HUES64 (cell line): Measurements from ENCODE around the gene MECR.
A peak's percentile ranks its signal among the peaks of the same experiment; 100 is the strongest.

ENCODE experiments used
- H3K27ac ChIP-seq: 2 replicates; pipeline ENCODE4 v1.7.0; 2013; ENCODE audit warnings: low read depth, low read length, inconsistent platforms
- H3K27me3 ChIP-seq: 2 replicates; pipeline ENCODE4 v1.6.1; 2013; ENCODE audit warnings: mild to moderate bottlenecking, low read length; ENCODE audit not compliant: insufficient read depth
- H3K36me3 ChIP-seq: 2 replicates; pipeline ENCODE4 v1.6.1; 2013; ENCODE audit warnings: mild to moderate bottlenecking, low read length; ENCODE audit not compliant: insufficient read depth
- H3K4me1 ChIP-seq: 2 replicates; pipeline ENCODE4 v1.6.1; 2013; ENCODE audit warnings: mild to moderate bottlenecking, low read length, moderate library complexity; ENCODE audit not compliant: insufficient read depth
- H3K4me3 ChIP-seq: 2 replicates; pipeline ENCODE4 v1.5.1; 2013; ENCODE audit warnings: mild to moderate bottlenecking, low read length, moderate library complexity
- H3K9ac ChIP-seq: 2 replicates; pipeline ENCODE4 v1.6.1; 2013; ENCODE audit warnings: mild to moderate bottlenecking, low read depth, low read length
- H3K9me3 ChIP-seq: 2 replicates; pipeline ENCODE4 v1.6.1; 2013; ENCODE audit warnings: low read depth, low read length; ENCODE audit not compliant: insufficient read depth
- WGBS: fragments of 150-250, 120-280 bp; methylation state at CpG from one replicate; pipeline ENCODE4 v1.1.7; 2013; ENCODE audit warnings: missing lambda C conversion rate; 5-methylcytosine and 5-hydroxymethylcytosine counted together

MECR gene

DNA sequence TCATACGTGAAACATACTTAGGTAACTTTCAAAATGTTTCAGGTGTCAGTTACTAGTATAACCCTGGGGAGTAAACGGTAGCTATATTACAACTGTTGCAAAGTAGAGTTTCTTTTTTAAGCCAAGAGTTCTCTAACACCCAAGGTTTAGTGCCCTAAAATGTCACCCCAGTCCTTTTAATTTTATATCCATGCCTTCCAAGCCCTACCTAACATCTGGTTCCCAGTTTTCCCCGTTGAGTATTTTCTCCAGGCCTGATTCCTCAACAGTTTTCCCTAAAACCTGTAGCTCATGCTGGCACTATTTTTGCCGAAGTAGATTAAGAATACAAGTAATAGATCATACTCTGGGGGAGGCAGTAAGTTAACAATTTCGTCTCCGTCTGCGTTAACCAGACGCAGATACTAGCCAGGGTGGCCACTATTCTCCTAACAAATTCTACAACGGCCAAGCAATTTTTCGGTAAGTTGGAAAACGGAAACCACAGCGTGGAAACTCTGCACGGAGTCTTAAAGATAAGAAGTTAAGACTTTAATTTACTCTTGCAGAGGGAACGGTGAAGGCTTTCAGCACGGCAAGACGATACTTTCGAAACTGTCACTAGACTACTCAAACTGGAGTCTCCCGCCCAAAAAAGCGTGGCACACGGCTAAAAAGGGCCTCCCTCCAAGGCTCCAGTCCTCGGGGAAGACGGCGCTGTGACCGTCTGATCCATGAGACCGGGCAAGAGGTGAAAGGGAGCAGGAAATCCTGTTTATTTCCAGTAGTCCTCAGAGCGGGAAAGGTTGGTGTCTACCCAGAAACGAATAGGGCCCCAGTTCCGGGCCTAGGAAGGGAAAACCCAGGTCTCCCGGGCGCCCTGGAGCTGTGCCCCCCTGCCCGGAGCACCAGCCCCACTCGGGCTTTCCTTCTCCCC is 50.0 kb downstream of the MECR start:
- Histone ChIP-seq H3K4me3 (peak overlapping the region; percentile 78), H3K9me3 (no peaks in the 10 kb centered on the region), H3K4me1 (peaks cover 24% of the 10 kb centered on the region), H3K36me3 (peaks cover 31% of the 10 kb centered on the region), H3K27me3 (no peaks in the 10 kb centered on the region), H3K27ac (peak overlapping the region; percentile 100), H3K9ac (peak overlapping the region; percentile 100)
- 1% methylated on average over 31 of the region's 32 CpGs for WGBS

DNA sequence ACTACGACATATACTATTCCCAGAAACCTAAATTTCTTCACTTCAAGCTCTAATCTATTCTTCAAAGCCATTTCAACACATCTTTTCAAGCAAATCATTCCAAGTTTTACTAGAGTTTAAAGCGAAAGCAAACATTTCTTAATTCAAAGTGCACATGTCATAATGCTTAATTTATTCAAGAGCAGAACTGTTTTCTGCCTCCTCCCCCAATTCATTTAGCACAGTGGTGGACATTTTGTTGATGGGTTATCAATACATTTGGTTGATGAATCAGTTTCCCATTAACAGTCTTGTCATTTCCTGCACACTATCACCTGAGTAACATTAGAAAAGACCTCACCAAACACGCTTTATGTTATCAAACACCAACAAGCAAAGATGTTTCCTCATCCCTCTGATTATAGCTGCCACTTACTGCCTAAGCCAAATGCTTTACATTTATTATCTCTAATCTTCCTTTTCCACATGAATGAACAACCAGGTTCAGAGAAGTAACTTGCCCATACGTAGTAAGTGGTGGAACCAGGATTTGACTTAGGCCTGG is 51.0 kb downstream of the MECR start:
- Histone ChIP-seq H3K9me3 (no peaks in the 10 kb centered on the region), H3K36me3 (peaks cover 33% of the 10 kb centered on the region), H3K4me3 (peak overlapping the region; percentile 78), H3K4me1 (peaks cover 24% of the 10 kb centered on the region), H3K27me3 (no peaks in the 10 kb centered on the region), H3K9ac (peak overlapping the region; percentile 100; the same call in 1 of the 2 replicates), H3K27ac (no peak overlapping the region)
- 79% methylated on average over 4 of the region's 4 CpGs for WGBS

DNA sequence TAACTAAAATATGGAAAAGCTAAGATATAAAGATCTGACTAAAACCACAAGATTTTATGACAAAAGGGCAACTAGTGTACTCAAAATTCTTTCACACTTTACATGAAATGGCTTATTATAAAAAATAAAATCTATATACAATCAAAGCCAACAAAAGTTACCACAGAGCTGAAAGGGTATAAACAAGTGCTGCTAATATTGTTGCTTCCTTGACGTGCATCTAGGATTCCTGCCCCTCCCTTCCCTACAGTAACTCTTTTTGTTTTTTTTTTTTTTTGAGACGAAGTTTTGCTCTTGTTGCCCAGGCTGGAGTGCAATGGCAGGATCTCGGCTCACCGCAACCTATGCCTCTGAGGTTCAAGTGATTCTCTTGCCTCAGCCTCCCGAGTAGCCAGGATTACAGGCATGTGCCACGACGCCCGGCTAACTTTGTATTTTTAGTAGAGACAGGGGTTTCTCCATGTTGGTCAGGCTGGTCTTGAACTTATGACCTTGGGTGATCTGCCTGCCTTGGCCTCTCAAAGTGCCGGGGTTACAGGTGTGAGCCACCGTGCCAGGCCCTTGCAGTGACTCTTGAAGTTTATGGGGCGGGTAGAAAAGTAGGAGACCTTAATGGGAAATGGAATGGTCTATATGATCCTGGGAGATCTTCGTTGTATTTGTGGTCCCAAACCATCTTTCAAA is 53.6 kb downstream of the MECR start:
- Histone ChIP-seq H3K27me3 (no peaks in the 10 kb centered on the region), H3K36me3 (peaks cover 38% of the 10 kb centered on the region), H3K4me3 (no peak overlapping the region), H3K27ac (no peak overlapping the region), H3K9ac (no peak overlapping the region), H3K9me3 (no peaks in the 10 kb centered on the region), H3K4me1 (peaks cover 24% of the 10 kb centered on the region)
- WGBS: 93% methylated on average over 12 of the region's 12 CpGs

DNA sequence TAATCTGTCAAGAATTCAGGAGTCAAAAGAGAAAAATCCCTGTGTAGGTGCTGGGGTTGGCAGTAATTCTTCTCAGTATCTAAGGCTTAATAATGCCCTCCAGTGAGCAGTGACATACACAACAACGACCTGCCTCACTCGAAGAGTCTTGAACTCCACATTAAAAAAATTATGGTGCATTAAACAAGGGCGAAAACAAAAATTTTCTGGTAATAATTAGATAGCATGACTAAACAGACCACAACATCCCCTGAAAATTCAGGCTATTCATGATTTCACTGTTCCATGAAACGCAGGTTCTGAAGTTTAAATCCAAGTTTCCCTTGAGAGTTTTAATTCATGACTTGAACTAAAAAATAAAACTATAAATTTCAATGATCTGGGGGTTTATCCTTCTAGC is 54.2 kb downstream of the MECR start:
- no peak overlapping the region for H3K4me3 ChIP-seq
- WGBS: 75% methylated on average over 4 of the region's 4 CpGs

DNA sequence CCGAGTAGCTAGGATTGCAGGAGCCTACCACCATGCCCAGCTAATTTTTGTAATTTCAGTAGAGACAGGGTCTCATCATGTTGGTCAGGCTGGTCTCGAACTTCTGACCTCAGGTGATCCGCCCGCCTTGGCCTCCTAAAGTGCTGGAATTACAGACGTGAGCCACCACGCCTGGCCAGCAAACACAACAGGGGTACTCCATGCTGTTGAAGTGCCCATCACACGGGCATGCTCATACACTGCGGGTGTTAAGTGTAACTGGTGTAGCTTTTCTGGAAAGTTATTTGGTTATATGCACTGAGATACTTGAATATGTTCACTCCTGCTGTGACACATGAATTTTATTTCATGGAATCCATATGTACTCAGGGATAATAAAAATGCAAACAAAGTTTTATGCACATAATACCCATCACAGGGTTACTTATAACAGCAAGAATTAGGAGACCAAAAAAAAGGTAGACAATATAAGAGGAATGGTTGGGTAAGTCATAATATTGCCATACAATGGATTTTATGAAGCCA is 58.3 kb downstream of the MECR start:
- Histone ChIP-seq H3K27me3 (no peaks in the 10 kb centered on the region), H3K4me3 (no peak overlapping the region), H3K9ac (no peak overlapping the region), H3K36me3 (peaks cover 41% of the 10 kb centered on the region), H3K9me3 (no peaks in the 10 kb centered on the region), H3K27ac (no peak overlapping the region), H3K4me1 (peaks cover 22% of the 10 kb centered on the region)
- 95% methylated on average over 8 of the region's 8 CpGs for WGBS

More for the DNA sequence above, 54.2 kb downstream of the MECR start:
- Histone ChIP-seq H3K4me1 (peaks cover 29% of the 10 kb centered on the region), H3K9me3 (no peaks in the 10 kb centered on the region), H3K27me3 (no peaks in the 10 kb centered on the region), H3K27ac (no peak overlapping the region), H3K36me3 (peaks cover 42% of the 10 kb centered on the region), H3K9ac (no peak overlapping the region)

DNA sequence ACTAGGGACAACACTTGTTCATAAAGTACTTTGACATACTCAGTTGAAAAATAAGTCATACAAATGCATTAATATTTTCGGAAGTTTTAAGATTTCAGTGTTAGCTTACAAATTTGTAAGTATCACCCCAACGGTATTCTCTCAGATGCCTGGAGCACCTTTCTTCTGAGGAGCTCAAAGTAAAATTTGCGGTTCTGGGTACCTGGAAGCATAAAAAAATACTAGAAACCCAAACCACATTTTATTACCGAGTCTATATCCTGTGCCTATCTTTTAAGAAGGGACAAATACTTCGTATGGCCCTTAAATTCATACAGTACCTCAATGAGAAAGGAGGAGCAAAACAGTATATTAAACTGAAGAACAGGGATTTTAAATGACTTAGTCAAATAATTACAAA is 59.2 kb downstream of the MECR start:
- Histone ChIP-seq H3K9me3 (no peaks in the 10 kb centered on the region), H3K36me3 (peaks cover 39% of the 10 kb centered on the region), H3K4me1 (peaks cover 24% of the 10 kb centered on the region), H3K27me3 (no peaks in the 10 kb centered on the region), H3K4me3 (no peak overlapping the region), H3K27ac (no peak overlapping the region), H3K9ac (no peak overlapping the region)
- WGBS: 96% methylated on average over 5 of the region's 5 CpGs

DNA sequence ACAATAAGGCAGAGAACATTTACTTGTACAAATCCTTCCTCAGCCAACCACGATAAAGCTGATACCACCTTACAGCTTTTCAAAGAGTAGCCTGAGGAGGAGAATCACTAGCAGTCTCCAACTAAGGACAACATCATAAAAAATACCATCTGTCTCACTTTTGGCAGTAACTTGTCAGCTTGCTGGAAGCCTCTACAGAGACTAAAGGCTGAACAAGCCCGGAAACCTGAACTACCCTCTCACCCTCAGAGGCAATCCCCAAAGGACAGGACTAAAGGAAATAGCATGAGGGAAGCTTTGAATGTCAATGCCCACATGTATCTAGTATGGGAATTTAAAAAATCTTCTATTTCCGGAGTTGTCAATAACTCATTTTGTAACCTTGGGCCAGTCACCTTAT is 59.6 kb downstream of the MECR start:
- peaks cover 44% of the 10 kb centered on the region for H3K36me3 ChIP-seq
- no peak overlapping the region for H3K4me3 ChIP-seq
- peaks cover 29% of the 10 kb centered on the region for H3K4me1 ChIP-seq
- no peaks in the 10 kb centered on the region for H3K27me3 ChIP-seq
- 58% methylated on average over 3 of the region's 3 CpGs for WGBS
- no peak overlapping the region for H3K27ac ChIP-seq
- no peak overlapping the region for H3K9ac ChIP-seq
- no peaks in the 10 kb centered on the region for H3K9me3 ChIP-seq

DNA sequence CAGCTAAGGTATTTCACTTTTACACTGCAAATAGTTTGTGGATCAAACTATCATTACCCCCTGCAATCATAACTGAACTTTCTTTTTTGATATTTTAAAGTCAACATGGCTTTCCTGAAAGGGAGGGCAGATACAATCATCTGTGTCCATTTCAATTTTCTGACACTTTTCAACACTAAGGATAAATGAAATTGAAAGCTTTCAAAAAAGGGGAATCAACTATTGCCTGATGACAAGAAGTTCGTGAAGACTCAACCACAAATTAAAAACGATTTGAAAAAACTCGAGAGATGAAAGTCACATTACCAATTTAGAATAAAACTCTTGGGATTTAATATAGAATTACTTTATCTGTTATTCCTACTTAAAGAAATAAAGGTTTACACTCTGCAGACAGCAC is 60.8 kb downstream of the MECR start:
- H3K4me1 ChIP-seq: peaks cover 40% of the 10 kb centered on the region
- H3K36me3 ChIP-seq: peaks cover 49% of the 10 kb centered on the region
- H3K27ac ChIP-seq: no peak overlapping the region
- no peak overlapping the region for H3K4me3 ChIP-seq
- H3K9me3 ChIP-seq: no peaks in the 10 kb centered on the region
- WGBS: 93% methylated on average over 2 of the region's 3 CpGs
- no peak overlapping the region for H3K9ac ChIP-seq
- no peaks in the 10 kb centered on the region for H3K27me3 ChIP-seq

DNA sequence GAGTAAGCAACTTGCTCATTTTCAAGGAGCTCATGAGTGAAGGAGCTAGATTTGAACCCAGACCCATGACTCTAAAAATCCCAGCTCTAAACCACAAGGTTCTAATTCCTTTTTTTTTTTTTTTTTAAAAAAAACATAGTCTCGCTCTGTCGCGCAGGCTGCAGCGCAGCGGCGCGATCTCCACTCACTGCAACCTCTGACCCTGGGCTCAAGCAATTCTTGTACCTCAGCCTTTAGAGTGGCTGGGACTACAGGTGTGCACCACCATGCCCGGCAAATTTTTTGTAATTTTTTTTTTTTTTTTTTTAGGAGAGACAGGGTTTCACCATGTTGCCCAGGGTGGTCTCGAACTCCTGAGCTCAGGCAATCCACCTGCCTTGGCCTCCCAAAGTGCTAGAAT is 62.8 kb downstream of the MECR start:
- no peak overlapping the region for H3K27ac ChIP-seq
- no peak overlapping the region for H3K9ac ChIP-seq
- no peaks in the 10 kb centered on the region for H3K27me3 ChIP-seq
- H3K36me3 ChIP-seq: peaks cover 55% of the 10 kb centered on the region
- H3K4me1 ChIP-seq: peaks cover 58% of the 10 kb centered on the region
- WGBS: over 99% methylated on average over 9 of the region's 9 CpGs
- no peak overlapping the region for H3K4me3 ChIP-seq
- H3K9me3 ChIP-seq: no peaks in the 10 kb centered on the region

DNA sequence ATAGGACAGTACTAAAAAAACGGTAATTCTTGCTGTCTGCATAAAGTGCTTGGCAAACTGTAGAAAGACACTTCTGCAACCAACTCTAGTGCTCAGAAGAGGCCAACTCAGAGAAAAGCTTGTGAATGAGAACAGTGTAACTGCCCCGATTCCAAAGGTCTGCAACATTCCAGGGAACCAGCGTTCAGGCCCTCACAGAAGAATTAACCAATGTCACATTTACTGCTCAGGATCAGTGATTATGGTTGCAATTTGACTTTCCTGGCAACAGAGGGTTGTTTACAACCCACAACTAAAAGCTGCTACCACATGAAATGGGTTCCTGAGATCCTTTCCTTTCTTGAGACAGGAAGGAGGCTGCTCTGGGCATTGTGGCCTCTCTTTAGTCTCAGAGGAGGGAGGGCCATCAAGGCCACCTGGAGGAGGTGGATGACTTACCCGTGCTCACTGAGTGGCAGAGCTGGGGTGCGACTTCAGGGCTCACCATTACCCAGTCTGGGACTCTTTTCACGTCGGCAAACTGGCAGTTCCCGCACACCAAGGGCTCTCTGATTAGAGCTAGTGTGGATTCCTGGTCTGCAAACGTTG is 64.3 kb downstream of the MECR start:
- Histone ChIP-seq H3K4me1 (peaks cover 56% of the 10 kb centered on the region), H3K4me3 (no peak overlapping the region), H3K27me3 (no peaks in the 10 kb centered on the region), H3K27ac (peak overlapping the region; percentile 93; the same call in 1 of the 2 replicates), H3K36me3 (peaks cover 50% of the 10 kb centered on the region), H3K9me3 (no peaks in the 10 kb centered on the region), H3K9ac (no peak overlapping the region)
- 78% methylated on average over 9 of the region's 9 CpGs for WGBS

DNA sequence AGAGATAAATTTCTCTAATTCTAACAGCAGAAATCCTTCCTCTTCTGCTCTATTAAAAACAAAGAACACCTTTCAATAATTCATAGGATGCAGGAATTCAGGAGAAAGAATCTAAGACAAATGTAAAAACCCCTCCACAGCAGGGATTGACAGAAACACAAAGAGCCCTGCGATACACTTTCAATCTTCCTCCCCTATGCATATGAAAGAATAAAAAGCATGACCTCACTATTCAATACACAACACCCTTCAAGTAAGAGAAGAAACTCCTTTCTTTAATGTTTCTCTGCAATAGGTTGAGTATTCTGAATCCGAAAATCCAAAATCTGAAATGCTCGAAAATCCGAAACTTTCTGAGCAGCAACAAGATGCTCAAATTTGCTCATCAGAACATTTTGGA is 66.1 kb downstream of the MECR start:
- 40% methylated on average over 4 of the region's 4 CpGs for WGBS
- H3K4me3 ChIP-seq: peak overlapping the region; percentile 15
- H3K9ac ChIP-seq: peak overlapping the region; percentile 49
- H3K9me3 ChIP-seq: no peaks in the 10 kb centered on the region
- H3K4me1 ChIP-seq: peaks cover 49% of the 10 kb centered on the region
- H3K27ac ChIP-seq: peak overlapping the region; percentile 96
- H3K36me3 ChIP-seq: peaks cover 63% of the 10 kb centered on the region
- no peaks in the 10 kb centered on the region for H3K27me3 ChIP-seq
